Pancreas (tissue), 10 donors: ENCODE measurements around the gene MROH9. TPM values are rescaled to one million over a fixed set of nuclear protein-coding genes. Genes with fewer than 3 reads are reported as not detected.

Experiments used
- ATAC-seq, 4 donors: fragments of 200-7000 bp; cut with Tn5 transposase; one replicate each; pipeline versions ENCODE4 v1.8.0 to v1.9.1; 2020; ENCODE audit warnings: mild to moderate bottlenecking in 4 of 4, moderate library complexity in 4 of 4
- DNase-seq, 6 donors: peaks; one replicate each; pipeline ENCODE4 v3.0.0-alpha.2; 2020
- FAIRE-seq: peaks from 2 replicates; lab custom pipeline; 2012; peaks lifted over from hg19 to GRCh38; lab: Jason Lieb, UNC
- H3K27ac ChIP-seq, 4 donors: fragments of 200-600 bp; sonication (generic); 1 replicate in 3 of 4; 2 replicates in 1 of 4; pipeline versions ENCODE4 v1.5.0 to v1.8.0; 2020
- H3K27me3 ChIP-seq, 4 donors: fragments of 200-600 bp; one replicate each; pipeline ENCODE4 v1.8.0; 2021
- H3K36me3 ChIP-seq, 3 donors: fragments of 200-600 bp; sonication (generic) in 1 of 3; one replicate each; pipeline versions ENCODE4 v1.5.0 to v1.8.0; 2020 to 2021
- H3K4me1 ChIP-seq, 3 donors: fragments of 200-600 bp; one replicate each; pipeline ENCODE4 v1.8.0; 2021
- H3K4me3 ChIP-seq, 4 donors: fragments of 200-600 bp; sonication (generic) in 2 of 4; one replicate each; pipeline versions ENCODE4 v1.5.0 to v1.8.0; 2020 to 2021
- H3K9me3 ChIP-seq, 4 donors: fragments of 200-600 bp; one replicate each; pipeline ENCODE4 v1.8.0; 2021
- CTCF ChIP-seq, 4 donors: fragments of 200-600 bp; sonication (generic) in 3 of 4; IDR thresholded peaks; one replicate each; pipeline versions ENCODE4 v1.5.0 to v1.8.0; 2021; ENCODE audit warnings: antibody characterized with exemption in 4 of 4
- WGBS, 2 donors: extraction: QIAGEN DNeasy Blood & Tissue Kit; methylation state at CpG; one replicate each; pipeline ENCODE4 v1.1.7; 2013; 5-methylcytosine and 5-hydroxymethylcytosine counted together
- intact Hi-C, 3 donors: fragments of 100-400 bp; cut with DNase I; formaldehyde crosslinking; loops; one replicate each; pipeline versions ENCODE4 v1.11.1 to v1.14.2; 2022
- polyA plus RNA-seq, 2 donors: library from polyadenylated mRNA; stranded (reverse); fragments of 200-250 nt; gene quantifications; one replicate each; pipeline ENCODE4 v1.2.3, GENCODE V29; 2013
- total RNA-seq, 6 donors: library from RNA; stranded (reverse); fragmentation: NEBNext Ultra II Directional in 4 of 6; extraction: Animal tissue kit (Norgen Biotek cat#: 25700) in 4 of 6; gene quantifications; one replicate each; pipeline versions ENCODE4 v1.2.1 to v1.2.4, GENCODE V29; 2021 to 2023
- donor health status: healthy with polysubstance abuse.
- donor health status: DM: no; HTN: no; CAD: no; lungs with moderate emphysema.
- donor health status: DM: no; HTN: no; CAD: no.
- donor health status: control.
- donor health status: control.
- donor health status: Bipolar disorder and iron deficiency.
- donor health status: DM: yes; HTN: yes; CAD: no.
- donor health status: DM: no; HTN: no; CAD: no.
- donor health status: DM: no; HTN: no; CAD: no.
- donor health status: DM: yes; HTN: yes; CAD: no.

The MROH9 gene
- total and polyA plus RNA-seq, 8 donors = not detected

GRCh38 chr1:171090604-171091003, 155.3 kb downstream of the MROH9 start, which contains the start of gene FMO3:
TSS of gene FMO3 (plus strand) at chr1:171090905. CDS start at chr1:171092659, 1,754 bp downstream.
- intact Hi-C loops = no loop called here
- no peaks in the 10 kb centered on the region for H3K4me1 ChIP-seq
- no peaks in the 10 kb centered on the region for H3K9me3 ChIP-seq
- no peak for DNase-seq
- ATAC-seq = no peak
- H3K27me3 ChIP-seq = no peaks in the 10 kb centered on the region
- FAIRE-seq = no peak
- no peak within 1 kb of the TSS for H3K4me3 ChIP-seq
- no peak for TF ChIP-seq CTCF (IDR thresholded peaks at IDR 0.05)
- H3K36me3 ChIP-seq = no peaks in the 10 kb centered on the region
- 76 to 81% methylated on average over 5 of the region's 5 CpGs for whole genome bisulfite sequencing, 2 donors
- H3K27ac ChIP-seq = no peak within 1 kb of the TSS

- no peaks in the 10 kb centered on the region for H3K36me3 ChIP-seq
- no peak overlapping the region for H3K4me3 ChIP-seq
- FAIRE-seq = no peak
- TF ChIP-seq CTCF (IDR thresholded peaks at IDR 0.05) = no peak
- intact Hi-C loops = no loop called here
- 90 to 100% methylated on average over 1 of the region's 1 CpG for WGBS, 2 donors
- no peak for DNase-seq
- no peaks in the 10 kb centered on the region for H3K27me3 ChIP-seq
- no peak overlapping the region for H3K27ac ChIP-seq
- ATAC-seq = no peak
- H3K9me3 ChIP-seq = no peaks in the 10 kb centered on the region
- no peaks in the 10 kb centered on the region for H3K4me1 ChIP-seq
Observed at GRCh38 chr1:171103862-171104261, 168.5 kb downstream of the MROH9 start.

GRCh38 chr1:171107262-171107940, 172.1 kb downstream of the MROH9 start:
- H3K4me1 ChIP-seq = no peaks in the 10 kb centered on the region
- DNase-seq (no peak), ATAC-seq (no peak), FAIRE-seq (no peak)
- H3K27ac ChIP-seq = no peak overlapping the region
- 52 to 58% methylated on average over 3 of the region's 3 CpGs for WGBS, 2 donors
- H3K36me3 ChIP-seq = no peaks in the 10 kb centered on the region
- H3K4me3 ChIP-seq = no peak overlapping the region
- intact Hi-C loops = no loop called here
- no peak for TF ChIP-seq CTCF (IDR thresholded peaks at IDR 0.05)
- H3K27me3 ChIP-seq = no peaks in the 10 kb centered on the region
- no peaks in the 10 kb centered on the region for H3K9me3 ChIP-seq

GRCh38 chr1:171107969-171108368, 172.6 kb downstream of the MROH9 start:
- intact Hi-C loops = no loop called here
- Histone ChIP-seq H3K9me3 (no peaks in the 10 kb centered on the region), H3K36me3 (no peaks in the 10 kb centered on the region), H3K4me1 (no peaks in the 10 kb centered on the region), H3K27ac (no peak overlapping the region), H3K4me3 (no peak overlapping the region), H3K27me3 (no peaks in the 10 kb centered on the region)
- 60 to 66% methylated on average over 8 of the region's 8 CpGs for WGBS, 2 donors
- FAIRE-seq = no peak
- TF ChIP-seq CTCF (IDR thresholded peaks at IDR 0.05) = no peak
- ATAC-seq = no peak
- no peak for DNase-seq

GRCh38 chr1:171109966-171110365, 174.6 kb downstream of the MROH9 start:
- 70 to 71% methylated on average over 7 of the region's 7 CpGs for WGBS, 2 donors
- no peaks in the 10 kb centered on the region for H3K27me3 ChIP-seq
- FAIRE-seq (no peak), ATAC-seq (no peak), DNase-seq (no peak)
- no peaks in the 10 kb centered on the region for H3K9me3 ChIP-seq
- intact Hi-C loops = no loop called here
- no peaks in the 10 kb centered on the region for H3K4me1 ChIP-seq
- H3K27ac ChIP-seq = no peak overlapping the region
- H3K4me3 ChIP-seq = no peak overlapping the region
- H3K36me3 ChIP-seq = no peaks in the 10 kb centered on the region
- no peak for TF ChIP-seq CTCF (IDR thresholded peaks at IDR 0.05)
